Heart left ventricle (tissue), 16 donors: ENCODE data around the gene CIC. TPM values are rescaled to one million over a fixed set of nuclear protein-coding genes. Genes with fewer than 3 reads are reported as not detected.
A peak's percentile ranks its signal among the peaks of the same experiment; 100 is the strongest.

Experiments
- ATAC-seq, 4 donors: fragments of 200-7000 bp; cut with Tn5 transposase; one replicate each; pipeline ENCODE4 v1.9.1; 2020 to 2022; ENCODE audit warnings: moderate library complexity in 4 of 4, mild to moderate bottlenecking in 3 of 4, moderate number of reproducible peaks in 1 of 4
- DNase-seq, 5 donors: peaks; one replicate each; pipeline ENCODE4 v3.0.0-alpha.2; 2020
- H3K27ac ChIP-seq, 12 donors: fragments of 200-600 bp; sonication (generic) in 4 of 12; one replicate each; pipeline versions ENCODE4 v1.5.0 to v1.8.0; 2016 to 2022; ENCODE audit warnings: mild to moderate bottlenecking in 2 of 12
- H3K27me3 ChIP-seq, 9 donors: fragments of 200-600 bp; sonication (generic) in 2 of 9; one replicate each; pipeline versions ENCODE4 v1.5.1 to v1.8.0; 2016 to 2022; ENCODE audit warnings: mild to moderate bottlenecking in 3 of 9
- H3K36me3 ChIP-seq, 9 donors: fragments of 200-600 bp; sonication (generic) in 2 of 9; one replicate each; pipeline versions ENCODE4 v1.5.0 to v1.8.0; 2018 to 2022; ENCODE audit warnings: mild to moderate bottlenecking in 2 of 9
- H3K4me1 ChIP-seq, 12 donors: fragments of 200-600 bp; sonication (generic) in 4 of 12; one replicate each; pipeline versions ENCODE4 v1.5.0 to v1.8.0; 2016 to 2022; ENCODE audit warnings: mild to moderate bottlenecking in 3 of 12
- H3K4me3 ChIP-seq, 12 donors: fragments of 200-600 bp; sonication (generic) in 4 of 12; one replicate each; pipeline versions ENCODE4 v1.5.0 to v1.8.0; 2017 to 2022; ENCODE audit warnings: mild to moderate bottlenecking in 9 of 12, moderate library complexity in 4 of 12
- H3K9me3 ChIP-seq, 12 donors: fragments of 200-600 bp; sonication (generic) in 4 of 12; one replicate each; pipeline versions ENCODE4 v1.5.0 to v1.8.0; 2016 to 2022; ENCODE audit warnings: mild to moderate bottlenecking in 1 of 12
- CTCF ChIP-seq, 12 donors: fragments of 200-600 bp; sonication (generic) in 4 of 12; IDR thresholded peaks; one replicate each; pipeline versions ENCODE4 v1.5.0 to v1.8.0; 2018 to 2022; ENCODE audit warnings: antibody characterized with exemption in 12 of 12, mild to moderate bottlenecking in 5 of 12
- POLR2A ChIP-seq, 2 donors: fragments of 450-650 bp; IDR thresholded peaks; one replicate each; pipeline ENCODE4 v1.6.1; 2017; ENCODE audit warnings: antibody characterized with exemption in 2 of 2, mild to moderate bottlenecking in 2 of 2, moderate library complexity in 2 of 2
- WGBS, 4 donors: extraction: QIAGEN DNeasy Blood & Tissue Kit in 2 of 4; methylation state at CpG; one replicate each; pipeline versions ENCODE4 v1.1.5 to v1.1.7; 2013 to 2018; 5-methylcytosine and 5-hydroxymethylcytosine counted together
- intact Hi-C, 10 donors: fragments of 100-400 bp; cut with DNase I; formaldehyde crosslinking; loops; one replicate each; pipeline versions ENCODE4 v1.11.1 to v1.14.2; 2022
- polyA plus RNA-seq, 2 donors: library from polyadenylated mRNA; stranded (reverse); fragments of 200-250 nt; gene quantifications; one replicate each; pipeline ENCODE4 v1.2.3, GENCODE V29; 2013
- total RNA-seq, 9 donors: library from RNA; depleted of rRNA in 2 of 9; stranded (reverse); fragments of >200 nt in 2 of 9; fragmentation: NEBNext Ultra II Directional in 3 of 9; extraction: Animal tissue kit (Norgen Biotek cat#: 25700) in 3 of 9; gene quantifications; one replicate each; pipeline versions ENCODE4 v1.1.0 to v1.2.4, GENCODE V29; 2016 to 2023
- donor health status: ischemic (EF 13 %, LVEDD 7.1; RV severe dilation, severe dysfunction).
- donor health status: healthy with polysubstance abuse.
- donor health status: DM: no; HTN: yes; CAD: no.
- donor health status: DM: no; HTN: no; CAD: no.
- donor health status: ischemic (EF 25% LVEDD 6.9; RV normal size, moderate dysfunction).
- donor health status: ischemic (EF 25% LVEDD 5.7; RV mildly dilated, moderate dysfunction).
- donor health status: healthy.
- donor health status: DM: yes; HTN: yes; CAD: no.
- donor health status: ischemic (EF 35%, LVEDD 5.7; RV mildly dilated, moderate dysfunction).
- donor health status: nonischemic (EF 11% LVEDD 7.7; RV severe dilation, severe dysfunction).
- donor health status: DM: yes; HTN: yes; CAD: no.
- donor health status: PGD.
- donor health status: ischemic (EF 29% LVEDD 5.4; RV normal size, mild dysfunction).
- donor health status: nonischemic (EF 23%, LVEDD 6.1; RV moderate dilation, normal function).

The CIC gene
- total and polyA plus RNA-seq, 11 donors = 25.5 to 54.8 (median 31.0) TPM

- Histone ChIP-seq H3K27me3 (no peaks in the 10 kb centered on the region), H3K4me3 (no peak overlapping the region), H3K27ac (no peak overlapping the region), H3K36me3 (peaks cover 0 to 77% (median 53%) of the 10 kb centered on the region in 9 donors), H3K4me1 (no peaks in the 10 kb centered on the region), H3K9me3 (no peaks in the 10 kb centered on the region)
- ATAC-seq (peak in 1 of 4 donors; percentile 38), DNase-seq (peak in 2 of 5 donors; percentile 21 to 48)
- TF ChIP-seq CTCF (IDR thresholded peaks at IDR 0.05) (peak in 1 of 12 donors; percentile 11), POLR2A (IDR thresholded peaks at IDR 0.05) (no peak)
- WGBS, 4 donors = 88 to 91% (median 89%) methylated on average over 14 to 17 of the region's 17 CpGs
- intact Hi-C loops = no loop called here
Measured at GRCh38 chr19:42343344-42344110, 74.5 kb downstream of the CIC start.

- WGBS, 4 donors = 84 to 90% (median 88%) methylated on average over 15 to 18 of the region's 18 CpGs
- Histone ChIP-seq H3K36me3 (peaks cover 0 to 77% (median 50%) of the 10 kb centered on the region in 9 donors), H3K27me3 (no peaks in the 10 kb centered on the region), H3K27ac (no peak overlapping the region), H3K4me1 (no peaks in the 10 kb centered on the region), H3K4me3 (no peak overlapping the region), H3K9me3 (no peaks in the 10 kb centered on the region)
- TF ChIP-seq CTCF (IDR thresholded peaks at IDR 0.05) (no peak), POLR2A (IDR thresholded peaks at IDR 0.05) (no peak)
- ATAC-seq = peak in 1 of 4 donors; percentile 38
- intact Hi-C loops = no loop called here
- peak in 2 of 5 donors; percentile 15 to 48 for DNase-seq
Measured at GRCh38 chr19:42344336-42344893, 75.4 kb downstream of the CIC start.

Other genes with a start within 250 kb of the CIC start
- 1 to 10 TPM; 1.4 to 9.0 (median 3.6) TPM for gene GRIK5, start 199.0 kb upstream of the CIC start, total RNA-seq
- gene GRIK5, start 199.0 kb upstream of the CIC start, polyA plus RNA-seq = under 1 TPM; 0.28 to 0.72 TPM
- 10 to 100 TPM in 3 of 9 donors, 1 to 10 TPM in 6; 6.3 to 17.7 (median 8.8) TPM for gene ZNF574, start 193.1 kb upstream of the CIC start, total RNA-seq
- 1 to 10 TPM; 5.1 to 6.9 TPM for gene ZNF574, start 193.1 kb upstream of the CIC start, polyA plus RNA-seq
- gene POU2F2, start 136.8 kb upstream of the CIC start, total RNA-seq = 10 to 100 TPM in 1 of 9 donors, 1 to 10 TPM in 1, under 1 TPM in 7; 0.16 to 10.1 (median 0.50) TPM
- gene POU2F2, start 136.8 kb upstream of the CIC start, polyA plus RNA-seq = under 1 TPM; 0.61 to 0.69 TPM
- 10 to 100 TPM; 11.1 to 24.1 (median 17.2) TPM for gene DEDD2, start 51.6 kb upstream of the CIC start, total RNA-seq
- gene DEDD2, start 51.6 kb upstream of the CIC start, polyA plus RNA-seq = 10 to 100 TPM; 12.6 to 18.3 TPM
- gene ZNF526, start 48.9 kb upstream of the CIC start, total RNA-seq = 1 to 10 TPM; 3.9 to 7.2 (median 5.8) TPM
- 1 to 10 TPM; 3.3 to 5.4 TPM for gene ZNF526, start 48.9 kb upstream of the CIC start, polyA plus RNA-seq
- 10 to 100 TPM; 22.5 to 46.9 (median 36.8) TPM for gene GSK3A, start 26.6 kb upstream of the CIC start, total RNA-seq
- 10 to 100 TPM; 51.6 to 76.5 TPM for gene GSK3A, start 26.6 kb upstream of the CIC start, polyA plus RNA-seq
- gene ERF, start 14.1 kb upstream of the CIC start, total RNA-seq = 10 to 100 TPM; 26.1 to 49.7 (median 35.5) TPM
- gene ERF, start 14.1 kb upstream of the CIC start, polyA plus RNA-seq = 10 to 100 TPM; 31.9 to 45.4 TPM
- under 1 TPM in 3 of 9 donors, not detected in 6; 0.16 to 0.53 (median 0.40) TPM for gene PRR19, start 32.9 kb downstream of the CIC start, total RNA-seq
- gene PRR19, start 32.9 kb downstream of the CIC start, polyA plus RNA-seq = under 1 TPM in 1 of 2 donors, not detected in 1; 0.17 TPM
- gene PAFAH1B3, start 33.4 kb downstream of the CIC start, total RNA-seq = 1 to 10 TPM; 1.8 to 9.4 (median 2.5) TPM
- gene PAFAH1B3, start 33.4 kb downstream of the CIC start, polyA plus RNA-seq = 1 to 10 TPM; 4.9 to 9.5 TPM
- gene TMEM145, start 44.1 kb downstream of the CIC start, total RNA-seq = under 1 TPM in 2 of 9 donors, not detected in 7; 0.16 to 0.27 TPM
- under 1 TPM; 0.11 to 0.18 TPM for gene TMEM145, start 44.1 kb downstream of the CIC start, polyA plus RNA-seq
- 10 to 100 TPM; 26.5 to 50.4 (median 36.6) TPM for gene MEGF8, start 56.4 kb downstream of the CIC start, total RNA-seq
- gene MEGF8, start 56.4 kb downstream of the CIC start, polyA plus RNA-seq = 10 to 100 TPM; 22.8 to 23.1 TPM
- gene CNFN, start 121.0 kb downstream of the CIC start, total RNA-seq = 1 to 10 TPM in 1 of 9 donors, under 1 TPM in 3, not detected in 5; 0.62 to 1.4 (median 0.94) TPM
- 1 to 10 TPM; 1.3 to 2.9 TPM for gene CNFN, start 121.0 kb downstream of the CIC start, polyA plus RNA-seq
- gene LIPE, start 158.1 kb downstream of the CIC start, total RNA-seq = 100 to 1,000 TPM in 1 of 9 donors, 10 to 100 TPM in 8; 34.7 to 111 (median 57.3) TPM
- gene LIPE, start 158.1 kb downstream of the CIC start, polyA plus RNA-seq = 10 to 100 TPM; 47.1 to 67.1 TPM
- gene CXCL17, start 173.7 kb downstream of the CIC start, total RNA-seq = not detected
- gene CXCL17, start 173.7 kb downstream of the CIC start, polyA plus RNA-seq = not detected